Lung (tissue), 12 donors: Measurements from ENCODE around the gene NAV1. TPM values are rescaled to one million over a fixed set of nuclear protein-coding genes. Genes with fewer than 3 reads are reported as not detected.

Experiments used
- ATAC-seq: fragments of 200-7000 bp; cut with Tn5 transposase; one replicate; pipeline ENCODE4 v1.9.1; 2020; ENCODE audit warnings: moderate number of reproducible peaks; ENCODE audit not compliant: insufficient read depth, low FRiP score
- DNase-seq, 3 donors: peaks; one replicate each; pipeline ENCODE4 v3.0.0-alpha.2; 2013 to 2017
- H3K27ac ChIP-seq, 2 donors: one replicate each; pipeline ENCODE4 v1.5.1; 2013; ENCODE audit warnings: mild to moderate bottlenecking in 2 of 2, moderate library complexity in 2 of 2, control low read depth in 1 of 2, inconsistent platforms in 1 of 2, low read depth in 1 of 2, low read length in 1 of 2
- H3K27me3 ChIP-seq, 3 donors: one replicate each; pipeline ENCODE4 v1.5.1; 2013; ENCODE audit warnings: low read length in 2 of 3; ENCODE audit not compliant: control insufficient read depth in 3 of 3, insufficient read depth in 3 of 3
- H3K36me3 ChIP-seq, 4 donors: one replicate each; pipeline ENCODE4 v1.5.1; 2013; ENCODE audit warnings: low read length in 4 of 4, mild to moderate bottlenecking in 1 of 4, moderate library complexity in 1 of 4; ENCODE audit not compliant: control insufficient read depth in 4 of 4, insufficient read depth in 4 of 4
- H3K4me1 ChIP-seq, 5 donors: one replicate each; pipeline ENCODE4 v1.5.1; 2013; ENCODE audit warnings: low read length in 5 of 5, mild to moderate bottlenecking in 2 of 5, moderate library complexity in 1 of 5; ENCODE audit not compliant: control insufficient read depth in 5 of 5, insufficient read depth in 5 of 5
- H3K4me3 ChIP-seq: one replicate; pipeline ENCODE4 v1.5.1; 2013; ENCODE audit warnings: mild to moderate bottlenecking, control low read depth, moderate library complexity
- H3K9ac ChIP-seq, 2 donors: one replicate each; pipeline ENCODE4 v1.5.1; 2013; ENCODE audit warnings: low read length in 2 of 2, control low read depth in 1 of 2; ENCODE audit not compliant: insufficient read depth in 1 of 2
- H3K9me3 ChIP-seq, 4 donors: one replicate each; pipeline ENCODE4 v1.5.1; 2013; ENCODE audit warnings: low read length in 3 of 4, mild to moderate bottlenecking in 1 of 4, moderate library complexity in 1 of 4; ENCODE audit not compliant: control insufficient read depth in 4 of 4, insufficient read depth in 3 of 4
- WGBS, 2 donors: extraction: QIAGEN DNeasy Blood & Tissue Kit; methylation state at CpG; one replicate each; pipeline ENCODE4 v1.1.7; 2013; 5-methylcytosine and 5-hydroxymethylcytosine counted together
- polyA plus RNA-seq, 2 donors: library from polyadenylated mRNA; stranded (reverse); fragments of 200-250 nt; gene quantifications; one replicate each; pipeline ENCODE4 v1.2.1, GENCODE V29; 2013
- total RNA-seq, 2 donors: library from RNA; depleted of rRNA in 1 of 2; stranded (reverse); fragments of >200 nt in 1 of 2; gene quantifications; one replicate each; pipeline ENCODE4 v1.2.1, GENCODE V29; 2014 to 2021
- TF ChIP-seq, protein P1 (sequence below): IDR thresholded peaks from 2 replicates; pipeline ENCODE4 v1.5.1; 2012; ENCODE audit warnings: mild to moderate bottlenecking; ENCODE audit errors: control extremely low read depth, extremely low read depth
- donor health status: control.
- donor health status: control.
- donor health status: Bipolar disorder and iron deficiency.
- donor health status: healthy.
- donor health status: DM: yes; HTN: yes; CAD: no.

The NAV1 gene
- total and polyA plus RNA-seq, 4 donors, result 6.5 to 38.6 (median 17.9) TPM

DNA sequence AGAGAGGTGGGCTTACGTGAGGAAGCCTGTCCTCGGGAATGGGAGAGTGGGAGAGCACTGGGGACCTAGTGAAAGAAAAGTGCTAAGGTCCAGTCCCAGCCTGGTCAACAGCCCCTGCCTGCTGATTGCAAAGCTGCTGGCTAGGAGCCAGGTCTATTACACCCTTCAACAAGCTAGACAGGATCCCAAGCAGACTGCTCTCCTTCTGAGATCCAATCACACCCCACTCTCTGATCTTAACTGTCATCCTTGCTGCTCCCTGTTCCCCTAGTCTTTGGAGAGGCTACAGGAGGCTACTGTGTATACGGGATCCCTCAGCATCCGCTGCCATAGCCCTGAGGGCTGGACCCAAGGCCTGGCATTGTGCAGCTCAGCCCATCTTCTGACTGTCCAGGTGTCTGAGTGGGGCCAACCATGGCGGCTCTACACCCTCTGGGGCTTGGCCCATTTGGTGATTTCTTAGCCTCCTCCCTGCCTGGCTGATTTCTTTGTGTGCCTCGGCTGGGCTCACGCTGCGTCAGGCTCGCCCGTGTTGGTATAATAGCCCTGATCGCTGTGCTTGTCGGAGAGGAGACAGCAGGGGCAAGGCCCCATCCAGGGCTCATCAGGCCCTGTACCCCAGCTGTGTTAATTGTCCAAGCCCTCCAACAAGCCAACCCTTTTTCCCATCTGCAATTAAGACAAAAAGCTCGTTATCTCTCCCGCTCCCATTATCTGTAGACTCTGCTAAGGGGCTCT is 43.9 kb downstream of the NAV1 start:
- Histone ChIP-seq H3K36me3 (no peaks in the 10 kb centered on the region), H3K4me1 (peaks cover 0 to 23% (median 14%) of the 10 kb centered on the region in 5 donors), H3K9me3 (no peaks in the 10 kb centered on the region), H3K9ac (peak overlapping the region in 1 of 2 donors; percentile 9), H3K27me3 (no peaks in the 10 kb centered on the region), H3K4me3 (no peak overlapping the region), H3K27ac (no peak overlapping the region)
- TF ChIP-seq, protein P1, sequence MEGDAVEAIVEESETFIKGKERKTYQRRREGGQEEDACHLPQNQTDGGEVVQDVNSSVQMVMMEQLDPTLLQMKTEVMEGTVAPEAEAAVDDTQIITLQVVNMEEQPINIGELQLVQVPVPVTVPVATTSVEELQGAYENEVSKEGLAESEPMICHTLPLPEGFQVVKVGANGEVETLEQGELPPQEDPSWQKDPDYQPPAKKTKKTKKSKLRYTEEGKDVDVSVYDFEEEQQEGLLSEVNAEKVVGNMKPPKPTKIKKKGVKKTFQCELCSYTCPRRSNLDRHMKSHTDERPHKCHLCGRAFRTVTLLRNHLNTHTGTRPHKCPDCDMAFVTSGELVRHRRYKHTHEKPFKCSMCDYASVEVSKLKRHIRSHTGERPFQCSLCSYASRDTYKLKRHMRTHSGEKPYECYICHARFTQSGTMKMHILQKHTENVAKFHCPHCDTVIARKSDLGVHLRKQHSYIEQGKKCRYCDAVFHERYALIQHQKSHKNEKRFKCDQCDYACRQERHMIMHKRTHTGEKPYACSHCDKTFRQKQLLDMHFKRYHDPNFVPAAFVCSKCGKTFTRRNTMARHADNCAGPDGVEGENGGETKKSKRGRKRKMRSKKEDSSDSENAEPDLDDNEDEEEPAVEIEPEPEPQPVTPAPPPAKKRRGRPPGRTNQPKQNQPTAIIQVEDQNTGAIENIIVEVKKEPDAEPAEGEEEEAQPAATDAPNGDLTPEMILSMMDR, result no peak
- WGBS, 2 donors, result 83 to 91% methylated on average over 14 of the region's 14 CpGs
- DNase-seq (peak; percentile 43 to 81 (median 54)), ATAC-seq (peak; percentile 45)

DNA sequence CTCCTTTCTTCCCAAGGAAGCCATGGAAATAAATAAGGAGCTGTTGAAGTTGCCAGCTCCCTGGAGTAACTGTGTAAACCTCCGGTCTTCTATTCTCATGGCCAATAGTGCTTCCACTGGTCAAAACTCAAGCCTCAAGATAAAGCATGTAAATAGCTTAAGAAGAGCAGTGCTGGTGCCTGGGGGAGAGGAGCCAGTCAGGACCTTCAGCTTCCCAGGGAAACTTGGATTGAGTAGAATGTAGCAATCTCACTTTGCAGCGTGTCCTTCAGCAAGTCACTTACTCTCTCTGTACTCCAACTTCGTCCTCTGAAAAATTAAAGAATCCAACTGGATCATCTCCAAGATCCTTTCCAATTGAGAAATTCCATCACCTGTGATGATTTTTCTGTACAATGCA is 44.7 kb downstream of the NAV1 start:
- Histone ChIP-seq H3K27me3 (no peaks in the 10 kb centered on the region), H3K4me1 (peaks cover 0 to 23% (median 14%) of the 10 kb centered on the region in 5 donors), H3K9me3 (no peaks in the 10 kb centered on the region), H3K36me3 (no peaks in the 10 kb centered on the region), H3K27ac (no peak overlapping the region), H3K9ac (no peak overlapping the region), H3K4me3 (no peak overlapping the region)
- DNase-seq (no peak), ATAC-seq (no peak)
- TF ChIP-seq, protein P1, result no peak
- 62 to 86% methylated on average over 3 of the region's 3 CpGs for WGBS, 2 donors

DNA sequence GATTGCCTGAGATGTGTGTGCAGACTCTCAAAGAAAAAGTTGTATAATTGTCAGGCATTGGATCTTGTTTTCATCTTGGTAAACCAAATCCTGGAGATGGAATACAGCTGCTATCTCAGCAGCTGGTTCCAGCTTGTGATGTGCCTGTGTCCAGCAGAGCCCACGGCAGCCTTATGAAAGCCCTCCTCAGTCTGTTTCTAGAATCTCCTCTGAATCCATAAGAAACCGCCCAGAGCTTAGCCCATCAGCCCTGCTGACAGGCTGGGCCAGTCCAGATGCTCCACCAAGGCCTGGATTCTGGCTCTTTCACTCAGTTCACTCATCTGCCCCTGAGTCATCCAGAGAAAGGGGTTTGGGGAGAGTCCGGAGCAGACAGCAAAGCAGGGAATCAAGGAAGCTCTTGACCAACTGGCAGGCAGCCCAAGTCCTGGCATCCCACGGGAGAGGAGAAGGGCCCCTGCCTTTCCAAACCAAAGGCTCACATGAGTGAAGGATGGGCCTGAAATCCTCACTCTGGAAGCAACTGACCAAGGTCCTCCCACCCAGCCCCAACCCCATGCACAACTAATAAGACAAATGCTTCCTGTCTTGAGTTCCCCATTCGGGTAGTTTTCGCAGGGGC is 45.7 kb downstream of the NAV1 start:
- ATAC-seq (no peak), DNase-seq (peak; percentile 87 to 95 (median 93))
- no peaks in the 10 kb centered on the region for H3K9me3 ChIP-seq
- no peaks in the 10 kb centered on the region for H3K36me3 ChIP-seq
- H3K9ac ChIP-seq, result no peak overlapping the region
- peaks cover 0 to 23% (median 14%) of the 10 kb centered on the region in 5 donors for H3K4me1 ChIP-seq
- no peak overlapping the region for H3K4me3 ChIP-seq
- TF ChIP-seq, protein P1, result no peak
- WGBS, 2 donors, result 59 to 63% methylated on average over 6 of the region's 6 CpGs
- H3K27ac ChIP-seq, result no peak overlapping the region
- no peaks in the 10 kb centered on the region for H3K27me3 ChIP-seq
